ENCODE results near the gene LAMA3.

The LAMA3 gene

GRCh38 chr18:23977719-23978483 lies 288.6 kb downstream of the LAMA3 start:
- H3K4me3 ChIP-seq (ENCODE audit: low read length) = no peak overlapping the region
- DNase-seq (ENCODE audit: low read depth) = no peak
- no peak for TF ChIP-seq CTCF (conservative IDR thresholded peaks at IDR 0.05; ENCODE audit: low read depth, low read length)

- DNase-seq (ENCODE audit: low read depth) = peak; percentile 51
- TF ChIP-seq CTCF (conservative IDR thresholded peaks at IDR 0.05; ENCODE audit: low read depth, low read length) = no peak
Measured at GRCh38 chr18:23981369-23981980, 292.2 kb downstream of the LAMA3 start.

GRCh38 chr18:23982155-23983079 lies 293.2 kb downstream of the LAMA3 start:
- no peak overlapping the region for H3K4me3 ChIP-seq (ENCODE audit: low read length)
- DNase-seq (ENCODE audit: low read depth) = peak; percentile 65
- TF ChIP-seq CTCF (conservative IDR thresholded peaks at IDR 0.05; ENCODE audit: low read depth, low read length) = no peak

More at GRCh38 chr18:23981369-23981980, 292.2 kb downstream of the LAMA3 start:
- no peak overlapping the region for H3K4me3 ChIP-seq (ENCODE audit: low read length)

GRCh38 chr18:23983112-23983511 lies 293.9 kb downstream of the LAMA3 start:
- no peak for TF ChIP-seq CTCF (conservative IDR thresholded peaks at IDR 0.05; ENCODE audit: low read depth, low read length)
- H3K4me3 ChIP-seq (ENCODE audit: low read length) = no peak overlapping the region
- DNase-seq (ENCODE audit: low read depth) = no peak

- no peak for DNase-seq (ENCODE audit: low read depth)
- TF ChIP-seq CTCF (conservative IDR thresholded peaks at IDR 0.05; ENCODE audit: low read depth, low read length) = no peak
- no peak overlapping the region for H3K4me3 ChIP-seq (ENCODE audit: low read length)
Measured at GRCh38 chr18:23986600-23987359, 297.5 kb downstream of the LAMA3 start.

Measured in retinal pigment epithelial cell (primary cell).